HG03095 (cell line): Measurements from ENCODE around the gene MASP1.

ENCODE experiments used
- ATAC-seq: cut with Tn5 transposase; IDR thresholded peaks from one replicate; pipeline ENCODE4 v1.9.1; 2021; ENCODE audit warnings: moderate library complexity; ENCODE audit not compliant: unreplicated experiment

MASP1 gene

GRCh38 chr3:187293516-187294430 lies 2.2 kb upstream of the MASP1 start:
- ATAC-seq, result no peak

GRCh38 chr3:187292631-187293515 lies 1.3 kb upstream of the MASP1 start:
- ATAC-seq, result no peak

- no peak for ATAC-seq
Measured at GRCh38 chr3:187292181-187292580, 644 bp upstream of the MASP1 start.

- ATAC-seq, result no peak
Measured at GRCh38 chr3:187291001-187291511, 481 bp downstream of the MASP1 start.

GRCh38 chr3:187290503-187290902 lies 1.0 kb downstream of the MASP1 start:
- ATAC-seq, result no peak

- no peak for ATAC-seq
Measured at GRCh38 chr3:187288855-187289605, 2.5 kb downstream of the MASP1 start.

GRCh38 chr3:187288131-187288854 lies 3.2 kb downstream of the MASP1 start:
- no peak for ATAC-seq

- ATAC-seq, result no peak
Measured at GRCh38 chr3:187287256-187287655, 4.3 kb downstream of the MASP1 start.

- no peak for ATAC-seq
Measured at GRCh38 chr3:187286467-187287059, 5.0 kb downstream of the MASP1 start.

- no peak for ATAC-seq
Measured at GRCh38 chr3:187281191-187281714, 10.3 kb downstream of the MASP1 start.

- no peak for ATAC-seq
Measured at GRCh38 chr3:187280644-187281043, 10.9 kb downstream of the MASP1 start.

- no peak for ATAC-seq
Measured at GRCh38 chr3:187277129-187277462, 14.4 kb downstream of the MASP1 start.

GRCh38 chr3:187276397-187277128 lies 15.0 kb downstream of the MASP1 start:
- no peak for ATAC-seq

- no peak for ATAC-seq
Measured at GRCh38 chr3:187274977-187275338, 16.6 kb downstream of the MASP1 start.

GRCh38 chr3:187274315-187274976 lies 17.1 kb downstream of the MASP1 start:
- no peak for ATAC-seq

GRCh38 chr3:187271582-187271981 lies 20.0 kb downstream of the MASP1 start:
- no peak for ATAC-seq

GRCh38 chr3:187269486-187269885 lies 22.1 kb downstream of the MASP1 start:
- no peak for ATAC-seq

GRCh38 chr3:187267306-187267705 lies 24.2 kb downstream of the MASP1 start:
- ATAC-seq, result no peak

- ATAC-seq, result no peak
Measured at GRCh38 chr3:187266691-187267090, 24.8 kb downstream of the MASP1 start.
